T-helper 9 cell (primary cell): Measurements from ENCODE around the gene CTNNA1.

Experiments used
- DNase-seq: peaks from one replicate; pipeline ENCODE4 v3.0.0-alpha.2; 2020

CTNNA1 gene

GRCh38 chr5:138952962-138953361, 199.7 kb downstream of the CTNNA1 start:
- DNase-seq, result no peak

GRCh38 chr5:138953387-138954256, 200.4 kb downstream of the CTNNA1 start:
- DNase-seq, result no peak

- DNase-seq, result no peak
Observed at GRCh38 chr5:138954257-138955012, 201.2 kb downstream of the CTNNA1 start.

- DNase-seq, result no peak
Observed at GRCh38 chr5:138955013-138955660, 201.9 kb downstream of the CTNNA1 start.

DNA sequence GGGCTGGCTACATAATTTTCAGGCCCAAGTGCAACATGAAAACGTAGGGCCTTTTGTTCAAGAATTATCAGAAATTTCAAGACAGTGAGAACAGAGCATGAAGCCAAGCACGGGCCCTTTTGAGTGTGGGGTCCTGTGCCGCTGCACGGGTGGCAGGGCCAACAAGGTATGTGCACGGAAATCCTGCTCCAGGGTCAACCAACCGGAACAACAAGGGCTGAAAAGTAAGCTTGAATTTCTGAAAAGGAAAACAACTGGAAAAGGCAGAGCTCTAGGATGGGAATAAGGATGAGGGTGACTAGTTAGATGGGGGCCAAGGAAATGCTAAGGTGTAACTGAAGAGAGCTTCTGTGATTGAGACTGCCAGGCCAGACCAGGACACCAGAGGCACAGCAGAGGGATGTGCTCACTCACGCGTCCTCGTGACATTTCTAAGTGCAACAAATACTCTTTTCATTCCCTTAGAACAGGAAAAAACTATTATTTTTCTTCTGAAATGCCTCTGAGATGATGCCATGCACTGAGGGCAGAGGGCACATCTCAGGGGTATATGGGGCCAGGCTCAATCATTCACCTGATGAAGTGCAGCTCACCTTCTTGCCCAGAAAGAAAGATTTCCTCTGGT, 202.6 kb downstream of the CTNNA1 start:
- no peak for DNase-seq

DNA sequence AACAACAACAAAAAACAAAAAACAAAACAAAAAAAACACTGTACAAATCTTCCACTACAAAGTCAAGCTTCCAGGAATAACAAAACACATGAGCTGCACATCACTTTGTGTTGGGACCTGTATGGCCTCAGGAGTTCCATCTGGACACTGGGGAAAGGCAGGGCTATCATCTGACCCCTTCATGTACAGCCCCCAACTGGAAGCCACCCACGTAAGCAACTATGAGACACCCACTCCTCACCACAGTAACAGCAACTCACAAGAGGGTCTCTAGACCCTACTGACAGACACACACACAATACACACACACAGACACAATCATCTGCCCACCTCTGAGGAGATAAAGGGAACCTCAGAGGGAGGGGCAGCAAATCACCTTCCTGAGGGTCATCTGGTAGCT, 203.6 kb downstream of the CTNNA1 start:
- DNase-seq, result no peak

- no peak for DNase-seq
Observed at GRCh38 chr5:138960145-138960692, 207.0 kb downstream of the CTNNA1 start.

DNA sequence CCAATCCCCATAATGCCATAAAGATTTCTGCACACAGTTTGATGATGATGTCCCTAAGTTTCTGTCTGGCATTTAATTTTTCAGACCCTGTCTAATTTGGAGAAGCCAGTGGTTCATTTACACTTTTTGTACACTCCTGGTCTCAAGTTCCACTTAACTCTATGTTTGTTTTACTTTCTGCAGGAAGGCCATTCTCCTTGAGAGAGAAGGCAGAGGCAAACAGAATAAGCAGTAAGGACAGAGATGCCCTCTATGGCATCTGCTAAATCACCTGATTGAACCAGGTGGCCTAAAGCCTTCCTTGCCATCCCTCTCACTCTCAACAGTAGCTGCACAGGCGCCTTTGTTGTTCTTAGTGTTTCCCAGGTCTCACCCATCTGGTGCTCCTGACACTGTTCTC, 208.0 kb downstream of the CTNNA1 start:
- DNase-seq, result no peak

GRCh38 chr5:138961729-138962128, 208.5 kb downstream of the CTNNA1 start:
- DNase-seq, result no peak

DNA sequence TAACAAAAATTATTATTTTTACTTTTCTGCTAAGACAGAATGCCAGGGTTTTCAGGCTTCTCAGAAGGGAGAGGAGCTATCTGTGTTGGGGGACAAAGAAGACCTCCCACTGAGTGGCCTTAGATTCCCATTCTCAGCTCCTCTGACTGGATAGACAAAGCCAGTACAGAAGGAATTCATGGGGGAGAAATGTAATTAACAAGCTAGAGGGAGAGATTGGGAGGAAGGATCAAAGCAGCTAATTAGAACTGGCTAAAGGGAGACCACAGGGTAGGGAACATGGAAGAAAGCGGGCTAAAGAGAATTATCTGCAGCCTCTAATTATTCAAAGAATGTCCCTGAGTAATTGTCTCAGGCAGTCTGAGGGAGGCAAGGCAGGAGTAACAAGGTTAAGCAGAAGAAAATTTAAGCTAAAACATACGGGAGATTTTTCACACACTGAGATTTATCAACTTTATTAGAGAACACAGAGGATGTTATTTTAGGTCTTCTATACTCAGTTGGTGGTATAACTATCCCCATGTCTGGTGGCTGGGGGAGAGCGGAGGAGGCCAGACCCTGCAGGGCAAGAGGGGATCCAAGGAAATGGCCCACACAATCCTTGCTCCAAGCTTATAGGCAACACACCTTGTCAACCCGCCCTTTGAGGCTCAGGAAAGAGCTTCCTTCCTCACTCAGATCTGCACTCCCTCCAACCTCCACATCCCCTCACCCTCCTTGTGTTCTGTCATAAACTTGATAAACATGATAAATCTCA, 209.6 kb downstream of the CTNNA1 start:
- DNase-seq, result no peak

- no peak for DNase-seq
Observed at GRCh38 chr5:138963763-138964371, 210.6 kb downstream of the CTNNA1 start.

DNA sequence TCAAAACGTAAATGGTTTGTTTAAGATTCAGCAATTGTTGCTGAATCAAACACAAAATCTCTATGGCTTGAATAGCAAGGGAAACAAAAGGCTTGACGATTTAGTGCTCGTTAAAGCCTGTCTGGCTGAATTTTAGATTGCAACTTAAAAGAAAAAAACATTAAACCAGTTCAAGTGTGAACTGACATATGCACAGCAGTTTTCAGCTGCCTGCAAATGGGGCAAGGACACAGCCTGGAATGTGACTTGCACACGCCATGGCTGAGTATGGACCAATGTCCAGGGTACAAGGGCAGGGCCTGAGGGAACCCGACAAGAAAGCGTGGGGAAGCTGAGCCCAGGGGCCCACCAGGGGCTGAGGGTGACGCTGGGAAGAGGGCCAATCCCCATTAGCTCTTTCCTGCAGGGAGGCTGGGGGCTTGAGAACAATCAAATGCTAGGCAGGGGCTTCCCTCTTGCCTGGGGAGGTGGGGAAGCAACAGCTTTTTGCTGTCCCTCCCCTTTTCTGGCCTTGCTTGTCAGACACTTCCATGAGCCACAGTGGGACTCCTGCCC, 211.5 kb downstream of the CTNNA1 start:
- DNase-seq, result no peak

DNA sequence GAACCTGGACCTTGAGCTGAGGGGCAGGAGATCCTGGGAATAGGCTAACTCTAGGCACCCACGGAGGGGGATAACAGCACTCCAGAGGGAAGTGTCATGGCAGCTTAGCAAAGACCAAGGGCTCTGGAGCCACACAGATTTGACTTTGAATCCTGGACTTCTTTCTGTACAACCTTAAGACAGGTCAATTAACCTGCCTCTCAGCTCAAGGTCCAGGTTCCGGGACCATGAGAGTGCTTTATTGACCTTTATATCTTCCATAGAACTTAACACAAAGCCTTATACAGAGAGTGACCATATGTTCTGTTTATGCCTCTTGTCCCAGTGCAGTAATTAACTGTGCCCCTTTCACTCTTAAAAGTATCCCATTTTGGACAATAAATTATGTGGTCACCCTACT, 212.4 kb downstream of the CTNNA1 start:
- DNase-seq, result no peak

GRCh38 chr5:138966236-138966985, 213.2 kb downstream of the CTNNA1 start:
- no peak for DNase-seq

- no peak for DNase-seq
Observed at GRCh38 chr5:138967791-138968448, 214.7 kb downstream of the CTNNA1 start.

GRCh38 chr5:138968601-138969000, 215.4 kb downstream of the CTNNA1 start:
- no peak for DNase-seq

GRCh38 chr5:138969323-138970002, 216.2 kb downstream of the CTNNA1 start:
- no peak for DNase-seq

- DNase-seq, result no peak
Observed at GRCh38 chr5:138972230-138972629, 219.0 kb downstream of the CTNNA1 start.

- no peak for DNase-seq
Observed at GRCh38 chr5:138972836-138973235, 219.6 kb downstream of the CTNNA1 start.
